Parathyroid adenoma (tissue), 2 donors: Measurements from ENCODE around the gene HERPUD1.

ENCODE experiments used
- H2AFZ ChIP-seq: fragments of 300-600 bp; sonication (generic); one replicate; pipeline ENCODE4 v1.7.0; 2017; ENCODE audit warnings: antibody characterized with exemption, mild to moderate bottlenecking
- H3K27ac ChIP-seq: fragments of 300-600 bp; sonication (generic); one replicate; pipeline ENCODE4 v1.7.0; 2017
- H3K27me3 ChIP-seq: fragments of 300-600 bp; sonication (generic); one replicate; pipeline ENCODE4 v1.7.0; 2017; ENCODE audit warnings: low read length; ENCODE audit not compliant: control insufficient read depth, insufficient read depth
- H3K36me3 ChIP-seq: fragments of 300-600 bp; sonication (generic); one replicate; pipeline ENCODE4 v1.7.0; 2017; ENCODE audit warnings: low read length; ENCODE audit not compliant: control insufficient read depth, insufficient read depth
- H3K4me1 ChIP-seq: fragments of 300-600 bp; sonication (generic); one replicate; pipeline ENCODE4 v1.7.0; 2017; ENCODE audit warnings: control low read depth
- H3K4me2 ChIP-seq: fragments of 300-600 bp; sonication (generic); one replicate; pipeline ENCODE4 v1.7.0; 2017; ENCODE audit warnings: low read length
- H3K4me3 ChIP-seq: fragments of 300-600 bp; sonication (generic); one replicate; pipeline ENCODE4 v1.7.0; 2017; ENCODE audit warnings: low read depth, low read length
- H3K79me2 ChIP-seq: fragments of 300-600 bp; sonication (generic); one replicate; pipeline ENCODE4 v1.7.0; 2017; ENCODE audit warnings: control low read depth
- H3K9ac ChIP-seq: fragments of 300-600 bp; sonication (generic); one replicate; pipeline ENCODE4 v1.7.0; 2017; ENCODE audit warnings: mild to moderate bottlenecking
- H3K9me3 ChIP-seq: fragments of 300-600 bp; sonication (generic); one replicate; pipeline ENCODE4 v1.7.0; 2017; ENCODE audit warnings: low read length; ENCODE audit not compliant: control insufficient read depth
- CTCF ChIP-seq: fragments of 300-600 bp; sonication (generic); IDR thresholded peaks from one replicate; pipeline ENCODE4 v1.7.0; 2017; ENCODE audit warnings: antibody characterized with exemption, mild to moderate bottlenecking
- donor health status: primary hyperparathyroidism.

The HERPUD1 gene

GRCh38 chr16:56919099-56919800 lies 12.7 kb upstream of the HERPUD1 start:
- no peak overlapping the region for H3K4me3 ChIP-seq
- H3K4me1 ChIP-seq, result peaks cover 8% of the 10 kb centered on the region

GRCh38 chr16:56921571-56921970 lies 10.4 kb upstream of the HERPUD1 start:
- no peaks in the 10 kb centered on the region for H3K27me3 ChIP-seq
- peak overlapping the region; percentile 15 for H2AFZ ChIP-seq
- no peak overlapping the region for H3K9ac ChIP-seq
- H3K36me3 ChIP-seq, result no peaks in the 10 kb centered on the region
- peaks cover 10% of the 10 kb centered on the region for H3K4me1 ChIP-seq
- no peak overlapping the region for H3K27ac ChIP-seq
- peaks cover 2% of the 10 kb centered on the region for H3K79me2 ChIP-seq
- no peaks in the 10 kb centered on the region for H3K9me3 ChIP-seq
- TF ChIP-seq CTCF, result no peak
- H3K4me3 ChIP-seq, result no peak overlapping the region
- H3K4me2 ChIP-seq, result no peak overlapping the region

More at GRCh38 chr16:56919099-56919800, 12.7 kb upstream of the HERPUD1 start:
- no peak overlapping the region for H2AFZ ChIP-seq
- no peaks in the 10 kb centered on the region for H3K36me3 ChIP-seq
- no peaks in the 10 kb centered on the region for H3K9me3 ChIP-seq
- no peak overlapping the region for H3K9ac ChIP-seq
- no peaks in the 10 kb centered on the region for H3K27me3 ChIP-seq
- no peak overlapping the region for H3K27ac ChIP-seq
- peaks cover 2% of the 10 kb centered on the region for H3K79me2 ChIP-seq
- no peak overlapping the region for H3K4me2 ChIP-seq
- TF ChIP-seq CTCF, result no peak

GRCh38 chr16:56923481-56924091 lies 8.4 kb upstream of the HERPUD1 start:
- Histone ChIP-seq H3K4me3 (no peak overlapping the region), H3K4me1 (peaks cover 6% of the 10 kb centered on the region), H3K4me2 (no peak overlapping the region), H3K9me3 (no peaks in the 10 kb centered on the region), H3K36me3 (no peaks in the 10 kb centered on the region), H2AFZ (no peak overlapping the region), H3K9ac (peak overlapping the region; percentile 9), H3K79me2 (peaks cover 2% of the 10 kb centered on the region), H3K27ac (no peak overlapping the region), H3K27me3 (no peaks in the 10 kb centered on the region)
- TF ChIP-seq CTCF, result no peak

GRCh38 chr16:56927471-56927870 lies 4.5 kb upstream of the HERPUD1 start:
- Histone ChIP-seq H3K27ac (no peak overlapping the region), H3K9me3 (no peaks in the 10 kb centered on the region), H2AFZ (no peak overlapping the region), H3K27me3 (no peaks in the 10 kb centered on the region), H3K4me1 (peaks cover 9% of the 10 kb centered on the region), H3K4me3 (no peak overlapping the region), H3K4me2 (no peak overlapping the region), H3K36me3 (no peaks in the 10 kb centered on the region), H3K9ac (no peak overlapping the region), H3K79me2 (peaks cover 5% of the 10 kb centered on the region)
- no peak for TF ChIP-seq CTCF
